HepG2 (cell line): ENCODE measurements around the gene THRA. TPM values are rescaled to one million over a fixed set of nuclear protein-coding genes. Genes with fewer than 3 reads are reported as not detected.

ENCODE experiments used
- ATF7-NPFF ChIP-seq: sonication (generic); formaldehyde crosslinking; IDR thresholded peaks from 2 replicates; pipeline ENCODE4 v1.8.1; 2023; ENCODE audit warnings: mild to moderate bottlenecking, low read depth, missing genetic modification reagents, moderate library complexity
- ATRX ChIP-seq: sonication (generic); formaldehyde crosslinking; IDR thresholded peaks from 2 replicates; pipeline ENCODE4 v1.4.0; 2020; ENCODE audit warnings: missing genetic modification reagents, borderline replicate concordance
- CHD4 ChIP-seq: fragments of 200-600 bp; sonication (generic); IDR thresholded peaks from 2 replicates; pipeline ENCODE4 v1.7.0; 2017; ENCODE audit warnings: mild to moderate bottlenecking, low read length, borderline replicate concordance
- ESRRA ChIP-seq: sonication (generic); formaldehyde crosslinking; IDR thresholded peaks from 2 replicates; pipeline ENCODE4 v1.5.1; 2020; ENCODE audit warnings: mild to moderate bottlenecking, low read depth, missing genetic modification reagents
- ETV6 ChIP-seq: sonication (generic); formaldehyde crosslinking; conservative IDR thresholded peaks from 2 replicates; pipeline ENCODE4 v1.4.0; 2020; ENCODE audit warnings: missing genetic modification reagents
- FIP1L1 ChIP-seq: fragments of 200-400 bp; formaldehyde crosslinking; IDR thresholded peaks from 2 replicates; pipeline ENCODE4 v1.6.1; 2018; ENCODE audit warnings: low read depth, mild to moderate bottlenecking, low read length, moderate library complexity, borderline replicate concordance; ENCODE audit not compliant: insufficient read depth
- FOSL2 ChIP-seq: sonication (generic); formaldehyde crosslinking; IDR thresholded peaks from 2 replicates; pipeline ENCODE4 v1.4.0; 2020; ENCODE audit warnings: missing genetic modification reagents
- FOXA3 ChIP-seq: IDR thresholded peaks from 2 replicates; pipeline ENCODE4 v1.6.1; 2016; ENCODE audit warnings: missing genetic modification reagents, missing compliant biosample characterization
- GABPB1 ChIP-seq: IDR thresholded peaks from 2 replicates; pipeline ENCODE4 v1.6.1; 2016; ENCODE audit warnings: mild to moderate bottlenecking, missing genetic modification reagents, moderate library complexity, missing compliant biosample characterization
- HNRNPK ChIP-seq: fragments of 200-400 bp; formaldehyde crosslinking; IDR thresholded peaks from 2 replicates; pipeline ENCODE4 v1.6.1; 2018; ENCODE audit warnings: low read length, low read depth, moderate library complexity, mild to moderate bottlenecking; ENCODE audit not compliant: poor library complexity, severe bottlenecking
- ISL2 ChIP-seq: sonication (generic); formaldehyde crosslinking; IDR thresholded peaks from 2 replicates; pipeline ENCODE4 v1.5.0; 2020; ENCODE audit warnings: missing genetic modification reagents
- MTF1 ChIP-seq: sonication (generic); formaldehyde crosslinking; IDR thresholded peaks from 2 replicates; pipeline ENCODE4 v1.5.0; 2020; ENCODE audit warnings: missing genetic modification reagents
- MYNN ChIP-seq: sonication (generic); formaldehyde crosslinking; IDR thresholded peaks from 2 replicates; pipeline ENCODE4 v1.4.0; 2020; ENCODE audit warnings: mild to moderate bottlenecking, low read depth, missing genetic modification reagents
- PHF5A ChIP-seq: IDR thresholded peaks from one replicate; pipeline ENCODE4 v1.6.1; 2018; ENCODE audit warnings: low read depth, missing genetic modification reagents; ENCODE audit not compliant: unreplicated experiment
- RBAK ChIP-seq: sonication (generic); formaldehyde crosslinking; IDR thresholded peaks from 2 replicates; pipeline ENCODE4 v1.5.1; 2020; ENCODE audit warnings: mild to moderate bottlenecking, missing genetic modification reagents
- TGIF2 ChIP-seq: IDR thresholded peaks from 2 replicates; pipeline ENCODE4 v1.6.1; 2016; ENCODE audit warnings: control low read depth, missing compliant biosample characterization
- XBP1 ChIP-seq: sonication (generic); formaldehyde crosslinking; IDR thresholded peaks from 2 replicates; pipeline ENCODE4 v1.5.0; 2020; ENCODE audit warnings: missing genetic modification reagents
- YY1 ChIP-seq: IDR thresholded peaks from 2 replicates; pipeline ENCODE4 v1.6.1; 2011; ENCODE audit warnings: low read length, low read depth, moderate library complexity, mild to moderate bottlenecking; ENCODE audit not compliant: insufficient read depth, insufficient replicate concordance
- ZBTB7A ChIP-seq: sonication (generic); formaldehyde crosslinking; IDR thresholded peaks from 2 replicates; pipeline ENCODE4 v1.8.0; 2022; ENCODE audit warnings: mild to moderate bottlenecking, missing genetic modification reagents
- ZMAT3 ChIP-seq: sonication (generic); formaldehyde crosslinking; conservative IDR thresholded peaks from 2 replicates; pipeline ENCODE4 v1.7.0; 2021; ENCODE audit warnings: missing genetic modification reagents
- ZNF431 ChIP-seq: sonication (generic); formaldehyde crosslinking; IDR thresholded peaks from 2 replicates; pipeline ENCODE4 v1.9.0; 2022; ENCODE audit warnings: missing genetic modification reagents, low read depth, mild to moderate bottlenecking, borderline replicate concordance
- ZNF567 ChIP-seq: sonication (generic); formaldehyde crosslinking; IDR thresholded peaks from 2 replicates; pipeline ENCODE4 v1.8.1; 2023; ENCODE audit warnings: mild to moderate bottlenecking, missing genetic modification reagents, borderline replicate concordance
- ZNF761 ChIP-seq: sonication (generic); formaldehyde crosslinking; conservative IDR thresholded peaks from 2 replicates; pipeline ENCODE4 v1.4.0; 2020; ENCODE audit warnings: mild to moderate bottlenecking, missing genetic modification reagents
- ZNF781 ChIP-seq: sonication (generic); formaldehyde crosslinking; IDR thresholded peaks from 2 replicates; pipeline ENCODE4 v1.5.1; 2020; ENCODE audit warnings: borderline replicate concordance, mild to moderate bottlenecking, missing genetic modification reagents; ENCODE audit errors: not compliant biosample characterization
- ZSCAN30 ChIP-seq: sonication (generic); formaldehyde crosslinking; IDR thresholded peaks from 2 replicates; pipeline ENCODE4 v1.5.0; 2020; ENCODE audit warnings: mild to moderate bottlenecking, missing genetic modification reagents
- polyA plus RNA-seq, 8 experiments: library from polyadenylated mRNA; depleted of rRNA in 3 of 8; stranded (reverse) in 7 of 8; unstranded in 1 of 8; fragments of >200 nt; fragmentation: Illumina TruSeq in 4 of 8; extraction: Trizol in 4 of 8; gene quantifications; 2 replicates each; pipeline versions ENCODE4 v1.2.1 to v1.2.3, GENCODE V29; 2011 to 2016; ENCODE audit warnings: low read depth in 4 of 8, missing spikeins in 1 of 8, mixed read lengths in 1 of 8; ENCODE audit not compliant: insufficient read depth in 1 of 8
- total RNA-seq, 5 experiments: library from RNA; depleted of rRNA; stranded (reverse); fragments of >200 nt; fragmentation: Illumina TruSeq; extraction: Trizol; gene quantifications; 2 replicates each; pipeline ENCODE4 v1.2.3, GENCODE V29; 2016; ENCODE audit warnings: low read depth in 1 of 5
- TF ChIP-seq, protein P1 (sequence below): sonication (generic); formaldehyde crosslinking; IDR thresholded peaks from 2 replicates; pipeline ENCODE4 v1.4.0; 2020; ENCODE audit warnings: missing genetic modification reagents
- TF ChIP-seq, protein P2 (sequence below): sonication (generic); formaldehyde crosslinking; conservative IDR thresholded peaks from 2 replicates; pipeline ENCODE4 v1.5.0; 2020; ENCODE audit warnings: missing genetic modification reagents
- TF ChIP-seq, protein P3 (sequence below): sonication (generic); formaldehyde crosslinking; IDR thresholded peaks from 2 replicates; pipeline ENCODE4 v1.5.1; 2020; ENCODE audit warnings: missing genetic modification reagents, mild to moderate bottlenecking, borderline replicate concordance

THRA gene
- total and polyA plus RNA-seq, 2 of the 13 experiments (the other 11 are each of a cell fraction or from before 2014, with no cell fraction given): 8.0 to 9.9 TPM

DNA sequence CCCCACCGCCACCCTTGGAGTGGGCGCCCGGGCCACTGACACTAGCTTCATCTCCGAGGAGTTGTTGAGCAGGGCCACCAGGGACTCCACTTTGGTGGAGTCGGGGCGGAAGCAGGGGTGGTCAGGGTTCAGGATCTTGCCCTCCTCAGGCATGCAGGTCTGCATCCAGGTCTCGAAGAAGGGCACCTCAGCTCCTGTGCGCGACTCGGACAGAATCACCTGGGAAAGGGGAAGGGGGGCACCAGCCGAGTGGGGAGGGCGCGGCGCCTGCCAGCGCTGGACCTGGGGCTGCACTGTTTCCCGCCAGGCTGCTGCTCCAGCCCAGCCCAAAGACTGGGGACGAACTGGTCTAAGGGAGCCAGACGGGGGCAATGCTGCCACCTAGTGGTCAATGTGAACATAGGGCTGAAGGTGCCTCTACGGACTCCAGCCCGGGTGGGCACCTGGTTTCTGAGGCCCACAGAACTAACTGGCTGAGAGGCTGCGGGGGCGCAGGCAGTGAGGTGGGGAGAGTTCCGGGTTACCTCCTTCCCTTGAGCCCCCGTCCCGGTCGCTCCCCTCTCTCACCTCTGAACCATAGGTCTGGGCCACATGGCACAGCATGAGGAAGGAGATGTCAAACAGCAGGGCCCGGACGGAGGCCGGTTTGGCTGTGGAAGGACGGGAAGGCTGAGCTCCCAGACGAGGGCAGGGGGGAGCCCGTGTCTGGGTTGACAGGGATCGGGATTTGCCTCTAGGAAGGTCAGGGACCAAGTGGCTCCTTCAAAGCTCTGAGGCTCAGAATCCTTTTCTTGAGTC is 35.8 kb upstream of the THRA start (continued):
- TF ChIP-seq, protein P1, sequence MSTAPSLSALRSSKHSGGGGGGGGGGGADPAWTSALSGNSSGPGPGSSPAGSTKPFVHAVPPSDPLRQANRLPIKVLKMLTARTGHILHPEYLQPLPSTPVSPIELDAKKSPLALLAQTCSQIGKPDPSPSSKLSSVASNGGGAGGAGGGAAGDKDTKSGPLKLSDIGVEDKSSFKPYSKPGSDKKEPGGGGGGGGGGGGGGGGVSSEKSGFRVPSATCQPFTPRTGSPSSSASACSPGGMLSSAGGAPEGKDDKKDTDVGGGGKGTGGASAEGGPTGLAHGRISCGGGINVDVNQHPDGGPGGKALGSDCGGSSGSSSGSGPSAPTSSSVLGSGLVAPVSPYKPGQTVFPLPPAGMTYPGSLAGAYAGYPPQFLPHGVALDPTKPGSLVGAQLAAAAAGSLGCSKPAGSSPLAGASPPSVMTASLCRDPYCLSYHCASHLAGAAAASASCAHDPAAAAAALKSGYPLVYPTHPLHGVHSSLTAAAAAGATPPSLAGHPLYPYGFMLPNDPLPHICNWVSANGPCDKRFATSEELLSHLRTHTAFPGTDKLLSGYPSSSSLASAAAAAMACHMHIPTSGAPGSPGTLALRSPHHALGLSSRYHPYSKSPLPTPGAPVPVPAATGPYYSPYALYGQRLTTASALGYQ (CRISPR knock-in tag): no peak
- TF ChIP-seq TGIF2 (CRISPR knock-in tag) (no peak), ETV6 (CRISPR knock-in tag) (no peak), FIP1L1 (no peak), ZMAT3 (CRISPR knock-in tag) (peak; percentile 18; the same call in 1 of the 2 replicates), ZNF781 (CRISPR knock-in tag) (no peak), ZSCAN30 (no peak), YY1 (no peak), ESRRA (no peak; the same call in 1 of the 2 replicates), FOSL2 (CRISPR knock-in tag) (no peak), ZBTB7A (CRISPR knock-in tag) (no peak), ATRX (CRISPR knock-in tag) (no peak), HNRNPK (no peak), FOXA3 (CRISPR knock-in tag) (no peak), ZNF431 (CRISPR knock-in tag) (no peak), CHD4 (no peak), ISL2 (no peak), XBP1 (CRISPR knock-in tag) (no peak), ZNF567 (no peak), MYNN (CRISPR knock-in tag) (no peak), RBAK (CRISPR knock-in tag) (no peak), MTF1 (CRISPR knock-in tag) (no peak), PHF5A (peak; percentile 57), ZNF761 (no peak), ATF7-NPFF (CRISPR knock-in tag) (no peak; the same call in 1 of the 2 replicates), GABPB1 (CRISPR knock-in tag) (peak; percentile 44; the same call in 1 of the 2 replicates)
- TF ChIP-seq, protein P2, sequence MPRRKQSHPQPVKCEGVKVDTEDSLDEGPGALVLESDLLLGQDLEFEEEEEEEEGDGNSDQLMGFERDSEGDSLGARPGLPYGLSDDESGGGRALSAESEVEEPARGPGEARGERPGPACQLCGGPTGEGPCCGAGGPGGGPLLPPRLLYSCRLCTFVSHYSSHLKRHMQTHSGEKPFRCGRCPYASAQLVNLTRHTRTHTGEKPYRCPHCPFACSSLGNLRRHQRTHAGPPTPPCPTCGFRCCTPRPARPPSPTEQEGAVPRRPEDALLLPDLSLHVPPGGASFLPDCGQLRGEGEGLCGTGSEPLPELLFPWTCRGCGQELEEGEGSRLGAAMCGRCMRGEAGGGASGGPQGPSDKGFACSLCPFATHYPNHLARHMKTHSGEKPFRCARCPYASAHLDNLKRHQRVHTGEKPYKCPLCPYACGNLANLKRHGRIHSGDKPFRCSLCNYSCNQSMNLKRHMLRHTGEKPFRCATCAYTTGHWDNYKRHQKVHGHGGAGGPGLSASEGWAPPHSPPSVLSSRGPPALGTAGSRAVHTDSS (CRISPR knock-in tag): no peak
- TF ChIP-seq, protein P3, sequence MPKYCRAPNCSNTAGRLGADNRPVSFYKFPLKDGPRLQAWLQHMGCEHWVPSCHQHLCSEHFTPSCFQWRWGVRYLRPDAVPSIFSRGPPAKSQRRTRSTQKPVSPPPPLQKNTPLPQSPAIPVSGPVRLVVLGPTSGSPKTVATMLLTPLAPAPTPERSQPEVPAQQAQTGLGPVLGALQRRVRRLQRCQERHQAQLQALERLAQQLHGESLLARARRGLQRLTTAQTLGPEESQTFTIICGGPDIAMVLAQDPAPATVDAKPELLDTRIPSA (CRISPR knock-in tag): no peak
